ENCODE results near the gene FBXW7. TPM values are rescaled to one million over a fixed set of nuclear protein-coding genes. Genes with fewer than 3 reads are reported as not detected.

The FBXW7 gene
- total and polyA plus RNA-seq, 2 of the 8 experiments (the other 6 are each of a cell fraction or from before 2014, with no cell fraction given), result 6.0 to 26.7 TPM

- H3K9ac ChIP-seq (replicated peaks in 1 of 4; ENCODE audit: extremely low read depth in 1 of 4, low read depth in 3 of 4, low read length in 3 of 4), result no peak overlapping the region
- no peak overlapping the region for H2BK5ac ChIP-seq (ENCODE audit: low read depth, low read length)
- WGBS, 2 experiments (ENCODE audit: extremely low coverage in 1 of 2, insufficient coverage in 1 of 2, insufficient read length in 1 of 2, insufficient replicate concordance in 2 of 2, low coverage in 1 of 2, low lambda C conversion rate in 2 of 2, missing lambda C conversion rate in 1 of 2), result 96% methylated on average over 3 of the region's 3 CpGs; no CpG with 5 or more reads in 1 of the 2 experiments
- H2AK5ac ChIP-seq (ENCODE audit: low read depth, low read length), result no peak overlapping the region
- POLR2A ChIA-PET (ENCODE audit: partially characterized antibody), result no interaction called here
- H3K79me2 ChIP-seq (ENCODE audit: control insufficient read depth in 1 of 2, insufficient read depth in 2 of 2, low read length in 2 of 2), result no peaks in the 10 kb centered on the region
- no peak overlapping the region for H2BK15ac ChIP-seq (ENCODE audit: low read length)
- no peak overlapping the region for H3K56ac ChIP-seq (replicated peaks; ENCODE audit: insufficient read length, low read depth, low read length)
- no peak overlapping the region for H3K4me3 ChIP-seq (ENCODE audit: extremely low read depth in 1 of 4, insufficient read depth in 2 of 4, low read depth in 3 of 4, low read length in 4 of 4)
- H4K5ac ChIP-seq (ENCODE audit: insufficient read length, low read depth, low read length), result no peak overlapping the region
- no peak overlapping the region for H3K18ac ChIP-seq (ENCODE audit: extremely low read depth, low read length)
- H2BK20ac ChIP-seq (ENCODE audit: low read length), result no peak overlapping the region
- H4K8ac ChIP-seq (ENCODE audit: extremely low read depth, insufficient read depth, low read length), result no peak overlapping the region
- H2BK120ac ChIP-seq (replicated peaks; ENCODE audit: low read depth, low read length), result no peak overlapping the region
- no peak overlapping the region for H2BK12ac ChIP-seq (ENCODE audit: low read depth, low read length)
- no peak overlapping the region for H2AFZ ChIP-seq (ENCODE audit: low read length)
- H3K4ac ChIP-seq (replicated peaks; ENCODE audit: insufficient read length, low read depth, low read length), result no peak overlapping the region
- DNase-seq (ENCODE audit: low read depth in 1 of 2, low spot score in 2 of 2), result no peak
- no peaks in the 10 kb centered on the region; a peak in 1 of 7 replicates for H3K4me1 ChIP-seq (replicated peaks in 1 of 4; ENCODE audit: control insufficient read depth in 3 of 4, insufficient read depth in 4 of 4, low read length in 3 of 4)
- CTCF ChIA-PET (ENCODE audit: partially characterized antibody), result interaction anchor here (0.6 kb wide), 2 partner anchors 9 to 724 kb away, joined by 3 to 4 read pairs; no protein-coding TSS in a partner anchor
- FAIRE-seq, result no peak
- H3K27me3 ChIP-seq (replicated peaks in 1 of 4; ENCODE audit: control insufficient read depth in 3 of 4, extremely low read depth in 1 of 4, insufficient read depth in 3 of 4, low read length in 3 of 4), result no peaks in the 10 kb centered on the region
- no peaks in the 10 kb centered on the region for H3K23me2 ChIP-seq (ENCODE audit: low read depth, low read length)
- no peaks in the 10 kb centered on the region for H3K79me1 ChIP-seq (ENCODE audit: low read depth, low read length)
- no peak overlapping the region for H3K23ac ChIP-seq (ENCODE audit: insufficient read length)
- no peak overlapping the region for H3K4me2 ChIP-seq (ENCODE audit: insufficient read depth in 1 of 2, low read depth in 2 of 2, low read length in 2 of 2)
- H3K27ac ChIP-seq (ENCODE audit: low read depth, low read length), result no peak overlapping the region
- H4K91ac ChIP-seq (replicated peaks; ENCODE audit: insufficient read length, low read length), result no peak overlapping the region
- no peaks in the 10 kb centered on the region for H3K36me3 ChIP-seq (ENCODE audit: control insufficient read depth in 2 of 4, insufficient read depth in 4 of 4, low read length in 3 of 4)
- H3K9me3 ChIP-seq (ENCODE audit: insufficient read depth in 2 of 2, low read depth in 1 of 2, low read length in 1 of 2), result no peaks in the 10 kb centered on the region
- no peak overlapping the region for H3K14ac ChIP-seq (ENCODE audit: insufficient read length)
- no peaks in the 10 kb centered on the region for H4K20me1 ChIP-seq (replicated peaks in 1 of 2; ENCODE audit: control insufficient read depth in 1 of 2, insufficient read depth in 2 of 2, low read length in 2 of 2)
- no peak for TF ChIP-seq BRCA1 (IDR thresholded peaks at IDR 0.05; ENCODE audit: low read depth, low read length)
- TF ChIP-seq RFX5 (IDR thresholded peaks at IDR 0.05; ENCODE audit: borderline replicate concordance, low read depth, low read length), result no peak
- TF ChIP-seq EGR1 (IDR thresholded peaks at IDR 0.05; ENCODE audit: borderline replicate concordance, low read depth, low read length), result no peak
- TF ChIP-seq TAF7 (optimal IDR thresholded peaks at IDR 0.05; ENCODE audit: borderline replicate concordance, low read depth, low read length), result no peak
- TF ChIP-seq PHF8 (conservative IDR thresholded peaks at IDR 0.05; ENCODE audit: low read depth, low read length), result no peak
- TF ChIP-seq POU5F1 (IDR thresholded peaks at IDR 0.05; ENCODE audit: low read depth, low read length), result no peak
- TF ChIP-seq SP1 (IDR thresholded peaks at IDR 0.05; ENCODE audit: low read depth, low read length), result no peak
- no peak for TF ChIP-seq SAP30 (IDR thresholded peaks at IDR 0.05; ENCODE audit: insufficient read depth, insufficient replicate concordance, low read length)
- no peak for TF ChIP-seq JUND (IDR thresholded peaks at IDR 0.05; ENCODE audit: low read length)
- no peak for TF ChIP-seq POLR2A (IDR thresholded peaks at IDR 0.05; ENCODE audit: control extremely low read depth in 1 of 2, low read depth in 2 of 2, low read length in 2 of 2)
- no peak for TF ChIP-seq BCL11A (IDR thresholded peaks at IDR 0.05; ENCODE audit: low read depth in 2 of 2, low read length in 2 of 2)
- no peak for TF ChIP-seq EZH2 (IDR thresholded peaks at IDR 0.05; ENCODE audit: low read depth, low read length, severe bottlenecking)
- no peak for TF ChIP-seq JUN (IDR thresholded peaks at IDR 0.05; ENCODE audit: low read depth, low read length)
- TF ChIP-seq MAFK (IDR thresholded peaks at IDR 0.05; ENCODE audit: low read depth, low read length), result no peak
- no peak for TF ChIP-seq SIN3A (conservative IDR thresholded peaks at IDR 0.05 in 1 of 2, IDR thresholded peaks at IDR 0.05 in 1 of 2; ENCODE audit: low read depth in 1 of 2, low read length in 2 of 2)
- TF ChIP-seq TBP (IDR thresholded peaks at IDR 0.05; ENCODE audit: low read depth, low read length), result no peak
Measured at GRCh38 chr4:152364883-152365282, 171.0 kb downstream of the FBXW7 start.
